Measurements from ENCODE around the gene USP3. TPM values are rescaled to one million over a fixed set of nuclear protein-coding genes. Genes with fewer than 3 reads are reported as not detected.
A peak's percentile ranks its signal among the peaks of the same experiment; 100 is the strongest.

Gene USP3
- total RNA-seq, 1 donor from 2014 or later = 80.0 TPM

DNA sequence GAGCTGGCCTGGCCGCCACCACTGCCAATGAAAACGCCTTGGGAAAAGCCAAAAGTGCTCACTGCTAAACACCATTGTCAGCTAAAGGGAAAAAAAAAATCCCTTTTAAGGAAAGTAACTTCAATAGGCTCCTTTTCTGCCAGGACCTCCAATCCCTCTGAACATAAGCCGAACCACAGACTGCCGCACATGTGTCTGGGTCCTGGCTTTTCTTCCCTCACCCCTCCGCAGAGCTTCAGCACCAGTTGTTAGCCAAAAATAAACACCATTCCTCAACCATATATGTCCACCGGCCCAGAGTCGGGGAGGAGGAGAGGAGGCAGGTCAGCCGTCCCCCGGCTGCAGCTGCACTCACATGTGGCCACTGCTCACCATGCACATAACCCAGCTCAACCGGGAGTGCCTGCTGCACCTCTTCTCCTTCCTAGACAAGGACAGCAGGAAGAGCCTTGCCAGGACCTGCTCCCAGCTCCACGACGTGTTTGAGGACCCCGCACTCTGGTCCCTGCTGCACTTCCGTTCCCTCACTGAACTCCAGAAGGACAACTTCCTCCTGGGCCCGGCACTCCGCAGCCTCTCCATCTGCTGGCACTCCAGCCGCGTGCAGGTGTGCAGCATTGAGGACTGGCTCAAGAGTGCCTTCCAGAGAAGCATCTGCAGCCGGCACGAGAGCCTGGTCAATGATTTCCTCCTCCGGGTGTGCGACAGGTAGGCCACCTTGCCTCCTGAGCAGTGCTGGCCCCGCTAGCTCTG lies 92.8 kb downstream of the USP3 start, which contains the start of gene FBXL22:
TSS of gene FBXL22 (plus strand) at position 350 of the 753 bp plus-strand sequence. CDS start at position 356, 6 bp downstream.
- Mint-ChIP-seq H3K4me3 (peak within 1 kb of the TSS; percentile 87), H3K27ac (ENCODE audit: unreplicated experiment) (peak within 1 kb of the TSS; percentile 72), H3K9me3 (no peaks in the 10 kb centered on the region), H3K4me1 (peaks cover 43% of the 10 kb centered on the region), H3K27me3 (ENCODE audit: low read depth) (peaks cover 7% of the 10 kb centered on the region), H3K36me3 (ENCODE audit: low read depth) (peaks cover 4% of the 10 kb centered on the region)
- TF ChIP-seq, protein P1, sequence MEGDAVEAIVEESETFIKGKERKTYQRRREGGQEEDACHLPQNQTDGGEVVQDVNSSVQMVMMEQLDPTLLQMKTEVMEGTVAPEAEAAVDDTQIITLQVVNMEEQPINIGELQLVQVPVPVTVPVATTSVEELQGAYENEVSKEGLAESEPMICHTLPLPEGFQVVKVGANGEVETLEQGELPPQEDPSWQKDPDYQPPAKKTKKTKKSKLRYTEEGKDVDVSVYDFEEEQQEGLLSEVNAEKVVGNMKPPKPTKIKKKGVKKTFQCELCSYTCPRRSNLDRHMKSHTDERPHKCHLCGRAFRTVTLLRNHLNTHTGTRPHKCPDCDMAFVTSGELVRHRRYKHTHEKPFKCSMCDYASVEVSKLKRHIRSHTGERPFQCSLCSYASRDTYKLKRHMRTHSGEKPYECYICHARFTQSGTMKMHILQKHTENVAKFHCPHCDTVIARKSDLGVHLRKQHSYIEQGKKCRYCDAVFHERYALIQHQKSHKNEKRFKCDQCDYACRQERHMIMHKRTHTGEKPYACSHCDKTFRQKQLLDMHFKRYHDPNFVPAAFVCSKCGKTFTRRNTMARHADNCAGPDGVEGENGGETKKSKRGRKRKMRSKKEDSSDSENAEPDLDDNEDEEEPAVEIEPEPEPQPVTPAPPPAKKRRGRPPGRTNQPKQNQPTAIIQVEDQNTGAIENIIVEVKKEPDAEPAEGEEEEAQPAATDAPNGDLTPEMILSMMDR (conservative IDR thresholded peaks at IDR 0.05) = no peak
- DNase-seq (ENCODE audit: low read depth, low spot score) = no peak

DNA sequence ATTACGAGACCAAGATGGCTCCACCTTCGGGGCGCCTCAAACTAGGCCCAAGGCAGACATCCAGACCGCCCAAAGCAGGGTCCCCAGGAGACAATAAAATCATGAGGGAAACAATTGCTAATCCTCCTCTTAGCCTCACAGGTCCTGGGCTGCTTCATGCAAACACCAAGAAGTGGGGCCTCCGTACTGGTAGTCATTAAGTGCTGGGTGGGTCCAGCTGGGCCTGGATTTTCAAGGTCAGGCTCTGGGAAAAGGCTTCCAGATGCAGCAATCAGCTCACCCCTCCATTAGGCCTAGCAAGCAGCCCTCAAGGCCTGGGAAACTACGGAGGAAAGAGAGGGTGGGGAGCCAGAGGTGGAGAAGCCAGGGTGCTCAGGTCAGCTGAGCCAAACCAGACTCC lies 93.4 kb downstream of the USP3 start:
- H3K27ac Mint-ChIP-seq (ENCODE audit: unreplicated experiment) = no peak overlapping the region
- H3K4me1 Mint-ChIP-seq = peaks cover 44% of the 10 kb centered on the region
- H3K36me3 Mint-ChIP-seq (ENCODE audit: low read depth) = peaks cover 4% of the 10 kb centered on the region
- H3K9me3 Mint-ChIP-seq = no peaks in the 10 kb centered on the region
- H3K27me3 Mint-ChIP-seq (ENCODE audit: low read depth) = peaks cover 11% of the 10 kb centered on the region
- peak overlapping the region; percentile 87 for H3K4me3 Mint-ChIP-seq
- DNase-seq (ENCODE audit: low read depth, low spot score) = no peak
- TF ChIP-seq, protein P1 (conservative IDR thresholded peaks at IDR 0.05) = no peak

DNA sequence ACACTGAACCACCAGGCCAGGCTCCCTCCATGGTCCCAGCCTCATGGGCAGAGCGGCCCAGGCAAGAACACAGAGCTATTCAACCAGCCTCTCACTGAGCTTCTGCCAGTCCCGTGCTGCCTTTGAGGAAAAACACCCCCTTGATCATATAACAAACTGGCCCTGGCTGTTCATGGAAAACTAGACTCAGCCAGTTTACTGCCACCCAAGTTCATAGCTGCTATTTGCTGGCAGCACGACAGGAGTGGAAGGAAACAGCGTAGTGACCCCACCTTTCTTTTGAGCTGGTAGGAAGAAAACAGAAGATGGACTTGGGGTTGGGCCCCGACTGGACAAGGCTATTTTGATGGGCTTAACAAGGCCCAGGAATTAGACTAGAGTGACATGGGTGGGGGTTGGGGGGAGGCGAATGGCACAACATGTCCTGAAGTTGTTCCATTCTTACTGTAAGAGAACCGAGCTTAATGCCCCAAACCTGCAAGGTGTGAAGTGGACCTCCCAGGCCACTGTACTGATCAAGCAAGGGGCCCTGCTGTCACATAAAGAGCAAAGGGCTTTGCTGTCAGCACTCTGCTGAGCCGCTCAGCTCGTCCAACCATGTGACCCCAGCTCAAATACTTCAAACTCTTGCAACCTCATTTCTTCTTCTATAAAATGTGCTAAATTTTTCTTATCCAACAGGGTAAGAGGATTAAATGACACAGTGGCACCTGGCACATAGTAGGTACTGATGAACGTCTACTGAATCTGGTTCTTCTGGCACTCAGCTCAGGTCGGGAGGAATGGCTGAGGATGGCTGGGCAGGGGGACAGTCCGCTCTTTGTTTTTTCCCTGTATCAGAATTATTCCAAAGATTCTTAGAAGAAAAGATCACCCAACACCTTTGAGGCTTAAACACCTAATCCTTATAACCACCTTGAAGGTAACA lies 94.3 kb downstream of the USP3 start:
- peaks cover 11% of the 10 kb centered on the region for H3K27me3 Mint-ChIP-seq (ENCODE audit: low read depth)
- TF ChIP-seq, protein P1 (conservative IDR thresholded peaks at IDR 0.05) = no peak
- H3K36me3 Mint-ChIP-seq (ENCODE audit: low read depth) = peaks cover 4% of the 10 kb centered on the region
- DNase-seq (ENCODE audit: low read depth, low spot score) = no peak
- peak overlapping the region; percentile 87 for H3K4me3 Mint-ChIP-seq
- H3K9me3 Mint-ChIP-seq = no peaks in the 10 kb centered on the region
- peaks cover 44% of the 10 kb centered on the region for H3K4me1 Mint-ChIP-seq
- no peak overlapping the region for H3K27ac Mint-ChIP-seq (ENCODE audit: unreplicated experiment)

DNA sequence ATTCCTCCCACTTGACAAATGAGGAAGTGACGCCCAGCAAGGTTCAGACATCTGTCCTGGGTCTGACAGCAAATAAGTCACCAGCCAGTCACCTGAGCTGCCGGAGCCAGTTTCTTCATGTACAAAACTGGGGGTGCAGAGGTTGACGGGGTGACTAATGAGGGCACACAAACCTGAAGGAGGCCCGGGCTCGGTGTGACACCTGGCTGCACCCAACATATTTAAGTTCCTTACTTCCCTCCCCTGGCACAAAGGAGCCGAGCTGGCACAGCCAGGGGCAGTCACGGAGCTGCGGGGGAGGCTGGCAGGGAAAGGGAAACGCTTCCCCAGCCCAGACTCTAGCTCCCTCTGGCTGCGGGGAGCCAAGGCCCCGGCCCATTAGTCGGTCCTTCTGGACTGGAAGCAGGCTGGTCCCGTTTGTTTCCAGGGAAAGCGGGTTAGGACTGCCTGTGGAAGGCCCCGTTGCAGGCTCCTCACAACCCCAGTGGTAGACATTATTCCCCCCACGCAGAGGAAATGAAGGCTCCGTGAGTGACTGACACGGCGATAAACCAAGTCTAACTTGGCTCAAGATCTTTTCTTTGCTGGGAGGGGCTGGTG lies 95.1 kb downstream of the USP3 start:
- peaks cover 11% of the 10 kb centered on the region for H3K27me3 Mint-ChIP-seq (ENCODE audit: low read depth)
- TF ChIP-seq, protein P1 (conservative IDR thresholded peaks at IDR 0.05) = peak; percentile 35
- DNase-seq (ENCODE audit: low read depth, low spot score) = no peak
- H3K4me3 Mint-ChIP-seq = peak overlapping the region; percentile 87
- H3K9me3 Mint-ChIP-seq = no peaks in the 10 kb centered on the region
- H3K36me3 Mint-ChIP-seq (ENCODE audit: low read depth) = peaks cover 4% of the 10 kb centered on the region
- H3K4me1 Mint-ChIP-seq = peaks cover 44% of the 10 kb centered on the region
- H3K27ac Mint-ChIP-seq (ENCODE audit: unreplicated experiment) = no peak overlapping the region

DNA sequence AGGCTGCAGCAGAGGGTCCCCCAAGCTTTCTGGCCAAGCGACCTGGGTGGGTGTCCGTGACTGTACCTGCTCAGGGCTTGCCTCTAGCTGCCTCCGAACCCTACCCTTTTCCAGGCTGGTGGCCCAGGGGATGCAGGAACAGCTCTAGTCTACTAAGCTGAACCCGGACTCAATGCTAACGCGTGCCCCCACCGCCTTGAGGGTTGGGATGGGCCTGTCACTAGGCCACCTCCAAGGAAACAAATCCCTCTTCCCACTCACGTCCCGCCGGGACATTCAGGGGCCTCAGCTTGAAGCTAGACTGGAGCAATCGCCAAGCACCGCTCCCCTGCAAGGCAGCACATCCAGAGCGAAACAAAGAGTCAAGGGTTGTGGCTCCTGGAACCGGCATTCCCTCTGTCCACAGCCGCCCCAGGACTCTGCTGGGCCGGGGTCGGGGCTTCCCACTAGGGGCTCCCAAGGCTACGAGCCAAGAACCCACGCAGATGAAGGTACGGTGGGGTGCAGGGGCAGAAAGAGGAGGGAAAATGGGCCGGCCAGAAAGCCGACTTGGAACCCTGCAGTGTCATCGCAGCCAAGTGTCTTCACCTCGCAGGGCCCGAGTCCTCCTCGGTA lies 95.7 kb downstream of the USP3 start:
- peaks cover 11% of the 10 kb centered on the region for H3K27me3 Mint-ChIP-seq (ENCODE audit: low read depth)
- peak; percentile 20 for DNase-seq (ENCODE audit: low read depth, low spot score)
- TF ChIP-seq, protein P1 (conservative IDR thresholded peaks at IDR 0.05) = no peak
- peak overlapping the region; percentile 83 for H3K27ac Mint-ChIP-seq (ENCODE audit: unreplicated experiment)
- peaks cover 4% of the 10 kb centered on the region for H3K36me3 Mint-ChIP-seq (ENCODE audit: low read depth)
- no peaks in the 10 kb centered on the region for H3K9me3 Mint-ChIP-seq
- H3K4me3 Mint-ChIP-seq = peak overlapping the region; percentile 80
- peaks cover 44% of the 10 kb centered on the region for H3K4me1 Mint-ChIP-seq

Data from neural crest cell (in vitro differentiated cells).